SH-SY5Y (cell line): ENCODE measurements around the gene CSRNP3.

Source experiments
- GATA2 ChIP-seq: IDR thresholded peaks from 2 replicates; pipeline ENCODE4 v1.6.1; 2011; ENCODE audit warnings: mild to moderate bottlenecking, low read depth, low read length
- GATA3 ChIP-seq: IDR thresholded peaks from 2 replicates; pipeline ENCODE4 v1.6.1; 2011; ENCODE audit warnings: low read depth, mild to moderate bottlenecking, low read length, moderate library complexity

DNA sequence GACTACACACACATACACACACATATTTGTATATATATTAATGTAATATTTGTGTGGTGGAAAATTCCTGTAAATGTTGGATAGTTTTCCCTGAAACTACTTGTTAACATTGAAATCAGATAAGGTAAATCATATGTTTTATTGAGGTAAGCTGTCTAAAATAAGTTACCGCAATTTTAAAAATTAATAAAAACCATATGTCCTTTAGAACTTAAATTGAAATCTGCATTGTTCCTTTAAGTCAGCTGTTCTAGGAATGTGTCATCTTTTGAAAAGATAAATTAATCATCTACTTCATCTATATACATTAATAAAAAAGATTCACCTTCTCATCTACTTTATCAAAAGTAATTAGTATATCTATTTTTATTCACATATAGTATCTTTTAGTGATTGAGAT, 102.0 kb downstream of the CSRNP3 start:
- no peak for TF ChIP-seq GATA2
- no peak for TF ChIP-seq GATA3
